ENCODE results near the gene FKBP10. TPM values are rescaled to one million over a fixed set of nuclear protein-coding genes. Genes with fewer than 3 reads are reported as not detected.

Gene FKBP10
- total and polyA plus RNA-seq, 10 of the 15 experiments (the other 5 are each of a cell fraction or from before 2014, with no cell fraction given), result 0.02 to 4.7 (median 1.8) TPM

DNA sequence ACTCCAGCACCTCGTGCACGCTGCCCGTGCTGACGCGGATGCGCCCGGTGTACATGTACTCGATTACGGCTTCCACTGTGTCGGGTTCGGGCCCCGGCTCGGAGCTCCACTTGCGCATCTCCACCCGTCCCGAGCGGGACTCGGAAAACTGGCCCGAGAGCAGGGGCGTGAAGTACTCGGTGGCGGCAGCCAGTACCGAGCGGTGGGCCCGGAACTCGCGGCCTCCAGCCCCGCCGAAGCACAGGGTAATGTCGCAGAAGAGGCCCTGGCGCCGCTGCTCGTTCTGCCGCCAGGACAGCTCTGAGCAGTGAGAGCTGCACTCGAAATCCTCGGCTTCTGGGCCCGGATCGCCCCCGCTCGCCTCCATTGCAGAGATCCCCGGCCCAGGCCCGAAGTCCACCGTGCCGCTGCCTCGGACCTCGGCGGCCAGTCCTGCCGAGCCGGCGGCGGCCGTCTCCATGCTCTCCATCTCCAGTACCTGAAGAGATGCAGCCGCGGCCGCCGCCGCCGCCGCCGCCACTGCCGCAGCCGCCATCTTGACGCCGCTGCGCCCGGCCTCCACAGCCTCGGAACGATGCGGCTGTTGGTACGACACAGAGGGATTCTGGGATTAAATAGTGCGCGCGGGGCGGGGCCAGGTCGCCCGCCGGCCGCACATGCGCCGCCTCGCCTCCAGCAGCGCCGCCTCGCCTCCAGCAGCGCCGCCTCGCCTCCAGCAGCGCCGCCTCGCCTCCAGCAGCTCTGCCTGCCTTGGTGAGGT lies 52.2 kb downstream of the FKBP10 start, which contains the start of gene KLHL11 (continued):
- TF ChIP-seq DPF2 (IDR thresholded peaks at IDR 0.05) (peak; percentile 54), ATF7 (IDR thresholded peaks at IDR 0.05; ENCODE audit: low read depth) (no peak), CREB1 (IDR thresholded peaks at IDR 0.05; ENCODE audit: low read depth) (peak; percentile 70; the same call in 1 of the 2 replicates), SP1 (IDR thresholded peaks at IDR 0.05; ENCODE audit: low read depth, low read length) (no peak), NR2C2 (IDR thresholded peaks at IDR 0.05; ENCODE audit: borderline replicate concordance, control insufficient read depth, insufficient read length, low read depth) (no peak), BACH1 (IDR thresholded peaks at IDR 0.05; ENCODE audit: borderline replicate concordance) (peak; percentile 66), JUNB (IDR thresholded peaks at IDR 0.05) (no peak), CEBPB (IDR thresholded peaks at IDR 0.05; ENCODE audit: borderline replicate concordance in 1 of 2, low read depth in 2 of 2, low read length in 2 of 2) (no peak), RAD51 (IDR thresholded peaks at IDR 0.05) (no peak), TARDBP (IDR thresholded peaks at IDR 0.05; ENCODE audit: borderline replicate concordance) (no peak)
- TF ChIP-seq, protein P1, sequence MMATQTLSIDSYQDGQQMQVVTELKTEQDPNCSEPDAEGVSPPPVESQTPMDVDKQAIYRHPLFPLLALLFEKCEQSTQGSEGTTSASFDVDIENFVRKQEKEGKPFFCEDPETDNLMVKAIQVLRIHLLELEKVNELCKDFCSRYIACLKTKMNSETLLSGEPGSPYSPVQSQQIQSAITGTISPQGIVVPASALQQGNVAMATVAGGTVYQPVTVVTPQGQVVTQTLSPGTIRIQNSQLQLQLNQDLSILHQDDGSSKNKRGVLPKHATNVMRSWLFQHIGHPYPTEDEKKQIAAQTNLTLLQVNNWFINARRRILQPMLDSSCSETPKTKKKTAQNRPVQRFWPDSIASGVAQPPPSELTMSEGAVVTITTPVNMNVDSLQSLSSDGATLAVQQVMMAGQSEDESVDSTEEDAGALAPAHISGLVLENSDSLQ (IDR thresholded peaks at IDR 0.05), result no peak
- TF ChIP-seq, protein P2, sequence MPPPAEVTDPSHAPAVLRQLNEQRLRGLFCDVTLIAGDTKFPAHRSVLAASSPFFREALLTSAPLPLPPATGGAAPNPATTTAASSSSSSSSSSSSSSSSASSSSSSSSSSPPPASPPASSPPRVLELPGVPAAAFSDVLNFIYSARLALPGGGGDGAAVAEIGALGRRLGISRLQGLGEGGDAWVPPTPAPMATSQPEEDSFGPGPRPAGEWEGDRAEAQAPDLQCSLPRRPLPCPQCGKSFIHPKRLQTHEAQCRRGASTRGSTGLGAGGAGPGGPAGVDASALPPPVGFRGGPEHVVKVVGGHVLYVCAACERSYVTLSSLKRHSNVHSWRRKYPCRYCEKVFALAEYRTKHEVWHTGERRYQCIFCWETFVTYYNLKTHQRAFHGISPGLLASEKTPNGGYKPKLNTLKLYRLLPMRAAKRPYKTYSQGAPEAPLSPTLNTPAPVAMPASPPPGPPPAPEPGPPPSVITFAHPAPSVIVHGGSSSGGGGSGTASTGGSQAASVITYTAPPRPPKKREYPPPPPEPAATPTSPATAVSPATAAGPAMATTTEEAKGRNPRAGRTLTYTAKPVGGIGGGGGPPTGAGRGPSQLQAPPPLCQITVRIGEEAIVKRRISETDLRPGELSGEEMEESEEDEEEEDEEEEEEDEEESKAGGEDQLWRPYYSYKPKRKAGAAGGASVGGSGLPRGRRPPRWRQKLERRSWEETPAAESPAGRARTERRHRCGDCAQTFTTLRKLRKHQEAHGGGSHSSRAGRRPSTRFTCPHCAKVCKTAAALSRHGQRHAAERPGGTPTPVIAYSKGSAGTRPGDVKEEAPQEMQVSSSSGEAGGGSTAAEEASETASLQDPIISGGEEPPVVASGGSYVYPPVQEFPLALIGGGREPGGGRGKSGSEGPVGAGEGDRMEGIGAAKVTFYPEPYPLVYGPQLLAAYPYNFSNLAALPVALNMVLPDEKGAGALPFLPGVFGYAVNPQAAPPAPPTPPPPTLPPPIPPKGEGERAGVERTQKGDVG (CRISPR knock-in tag; IDR thresholded peaks at IDR 0.05), result no peak
- TF ChIP-seq, protein P3, sequence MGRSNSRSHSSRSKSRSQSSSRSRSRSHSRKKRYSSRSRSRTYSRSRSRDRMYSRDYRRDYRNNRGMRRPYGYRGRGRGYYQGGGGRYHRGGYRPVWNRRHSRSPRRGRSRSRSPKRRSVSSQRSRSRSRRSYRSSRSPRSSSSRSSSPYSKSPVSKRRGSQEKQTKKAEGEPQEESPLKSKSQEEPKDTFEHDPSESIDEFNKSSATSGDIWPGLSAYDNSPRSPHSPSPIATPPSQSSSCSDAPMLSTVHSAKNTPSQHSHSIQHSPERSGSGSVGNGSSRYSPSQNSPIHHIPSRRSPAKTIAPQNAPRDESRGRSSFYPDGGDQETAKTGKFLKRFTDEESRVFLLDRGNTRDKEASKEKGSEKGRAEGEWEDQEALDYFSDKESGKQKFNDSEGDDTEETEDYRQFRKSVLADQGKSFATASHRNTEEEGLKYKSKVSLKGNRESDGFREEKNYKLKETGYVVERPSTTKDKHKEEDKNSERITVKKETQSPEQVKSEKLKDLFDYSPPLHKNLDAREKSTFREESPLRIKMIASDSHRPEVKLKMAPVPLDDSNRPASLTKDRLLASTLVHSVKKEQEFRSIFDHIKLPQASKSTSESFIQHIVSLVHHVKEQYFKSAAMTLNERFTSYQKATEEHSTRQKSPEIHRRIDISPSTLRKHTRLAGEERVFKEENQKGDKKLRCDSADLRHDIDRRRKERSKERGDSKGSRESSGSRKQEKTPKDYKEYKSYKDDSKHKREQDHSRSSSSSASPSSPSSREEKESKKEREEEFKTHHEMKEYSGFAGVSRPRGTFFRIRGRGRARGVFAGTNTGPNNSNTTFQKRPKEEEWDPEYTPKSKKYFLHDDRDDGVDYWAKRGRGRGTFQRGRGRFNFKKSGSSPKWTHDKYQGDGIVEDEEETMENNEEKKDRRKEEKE (IDR thresholded peaks at IDR 0.05), result no peak

Measured in GM12878 (cell line).